NCI-H446 treated with DMSO at 0.1 percent for 48 hours (cell line): ENCODE measurements around the gene TTLL11.

Experiments used
- DNase-seq: peaks from one replicate; lab custom pipeline; 2025; lab: John Stamatoyannopoulos, UW

TTLL11 gene

DNA sequence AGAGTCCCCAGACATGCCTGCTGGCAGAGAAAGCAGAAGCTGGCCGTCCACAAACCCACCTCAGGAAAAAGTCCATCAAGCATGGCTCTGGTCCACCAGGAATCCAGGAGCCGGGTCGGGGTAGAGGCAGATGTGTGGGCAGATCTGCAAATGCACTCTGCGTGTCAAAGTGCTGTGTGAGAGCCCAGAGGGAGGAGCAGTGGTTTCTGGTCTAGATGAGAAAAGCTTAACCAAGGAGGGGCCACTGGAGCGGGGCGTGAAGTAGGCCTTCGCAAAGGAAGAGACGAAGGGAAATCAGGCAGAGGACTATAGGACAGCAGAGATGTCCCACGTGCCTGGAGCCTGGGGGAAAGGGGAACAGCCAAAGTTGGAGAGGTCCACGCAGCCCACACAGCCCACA lies 40.0 kb downstream of the TTLL11 start:
- no peak for DNase-seq

DNA sequence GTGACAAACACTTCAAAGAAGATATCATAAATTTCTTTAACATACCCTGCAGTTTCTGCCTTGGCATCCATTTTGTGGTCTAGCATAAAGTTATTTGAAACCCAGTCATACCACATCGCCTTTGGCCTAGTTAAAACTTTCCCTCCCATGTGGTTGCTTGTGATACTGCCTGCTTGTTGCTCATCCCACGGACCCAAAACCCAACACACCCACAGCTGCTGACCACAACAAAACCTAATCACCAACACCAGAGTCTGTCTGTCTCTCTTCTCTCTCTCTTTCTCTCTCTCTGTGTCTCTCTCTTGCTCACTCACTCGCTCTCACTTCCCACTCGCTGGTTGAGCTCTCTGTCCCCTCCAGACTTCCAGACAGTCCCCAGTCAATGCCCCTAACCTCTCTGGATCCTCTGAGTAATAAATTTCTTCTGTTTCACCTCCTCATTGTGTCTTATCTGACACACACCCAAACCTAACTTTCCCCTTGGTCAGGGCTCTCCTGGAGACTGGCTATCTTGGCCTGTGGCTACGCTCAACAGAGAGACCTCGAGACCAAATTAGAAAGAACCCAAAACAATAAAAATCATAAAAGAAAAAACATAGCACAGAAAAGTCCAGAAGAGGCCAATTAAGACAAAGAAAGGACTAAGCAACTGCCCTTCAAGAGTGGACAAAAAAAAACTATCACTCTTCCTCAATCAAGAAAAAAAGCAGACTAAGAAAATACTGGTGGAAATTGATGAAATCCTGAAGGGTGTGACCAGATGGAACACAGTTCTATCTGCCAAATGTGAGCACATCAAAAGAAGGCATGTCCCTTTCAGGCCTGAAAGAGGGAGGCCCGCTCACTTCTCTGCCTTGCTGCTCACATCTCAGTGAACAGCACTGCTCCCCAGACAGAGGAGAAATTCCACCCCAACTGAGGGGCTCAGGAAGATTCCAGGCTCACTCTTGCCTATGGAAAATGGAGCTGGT lies 41.5 kb downstream of the TTLL11 start:
- DNase-seq: no peak

DNA sequence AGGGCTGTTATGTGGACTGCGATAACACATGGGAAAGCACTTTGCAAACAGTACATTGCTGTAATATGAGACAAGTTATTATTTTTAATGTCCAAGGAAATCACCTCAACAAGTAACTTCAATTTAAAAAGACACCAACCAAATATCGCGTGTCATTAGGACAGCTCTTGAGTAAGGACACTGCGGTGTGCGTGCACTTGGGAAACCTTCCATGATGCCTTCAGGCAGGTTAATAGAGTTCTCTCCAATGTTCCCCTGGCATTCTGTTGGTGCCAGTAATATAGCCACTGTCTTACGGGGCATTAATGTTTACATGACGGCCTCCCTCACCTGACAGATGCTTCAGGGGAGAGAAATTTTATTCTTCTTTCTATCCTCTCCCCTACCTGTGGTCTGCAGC lies 42.9 kb downstream of the TTLL11 start:
- DNase-seq: no peak

DNA sequence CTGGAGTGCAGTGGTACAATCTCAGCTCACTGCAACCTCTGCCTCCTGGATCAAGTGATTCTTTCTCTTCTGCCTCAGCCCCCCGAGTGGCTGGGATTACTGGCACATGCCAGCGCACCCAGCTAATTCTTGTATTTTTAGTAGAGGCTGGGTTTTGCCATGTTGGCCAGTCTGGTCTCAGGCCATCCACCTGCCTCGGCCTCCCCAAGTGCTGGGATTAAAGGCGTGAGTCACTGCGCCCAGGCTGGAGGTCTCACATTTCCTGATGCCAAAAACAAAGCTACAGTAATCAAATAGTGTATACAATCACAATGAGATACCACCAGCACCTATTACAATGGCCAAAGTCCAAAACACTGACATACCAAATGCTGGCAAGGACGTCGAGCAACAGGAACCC lies 51.1 kb downstream of the TTLL11 start:
- no peak for DNase-seq

DNA sequence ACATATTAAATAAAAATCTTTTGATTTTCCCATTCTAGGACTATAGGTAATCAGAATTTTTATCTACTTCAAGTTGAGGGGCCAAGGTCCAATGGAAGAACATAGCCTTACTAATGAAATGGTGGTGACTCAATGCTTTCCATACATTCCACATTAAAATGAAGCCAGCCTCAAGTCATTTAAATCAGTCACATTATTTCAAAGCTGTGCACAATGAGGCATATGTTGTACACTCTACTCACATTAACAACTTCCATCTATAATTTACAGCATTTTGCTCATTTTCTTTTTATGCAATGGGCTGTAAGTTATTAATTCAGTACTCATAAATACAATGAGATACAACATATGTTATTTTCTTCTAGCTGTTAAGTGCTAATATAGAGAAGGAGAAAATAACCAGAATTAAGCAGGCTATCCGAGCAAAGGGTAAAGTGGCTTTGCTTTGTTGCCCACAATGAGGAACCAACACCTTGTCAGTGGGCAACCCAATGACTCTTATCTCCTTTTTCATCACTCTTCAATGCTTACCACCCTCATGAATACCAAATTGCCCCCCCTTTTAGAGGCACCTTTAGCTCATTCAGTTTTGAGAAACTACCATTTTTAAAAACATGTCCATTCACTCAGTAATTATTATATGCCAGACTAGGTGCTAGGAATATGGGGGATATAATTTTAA lies 52.4 kb downstream of the TTLL11 start:
- no peak for DNase-seq

DNA sequence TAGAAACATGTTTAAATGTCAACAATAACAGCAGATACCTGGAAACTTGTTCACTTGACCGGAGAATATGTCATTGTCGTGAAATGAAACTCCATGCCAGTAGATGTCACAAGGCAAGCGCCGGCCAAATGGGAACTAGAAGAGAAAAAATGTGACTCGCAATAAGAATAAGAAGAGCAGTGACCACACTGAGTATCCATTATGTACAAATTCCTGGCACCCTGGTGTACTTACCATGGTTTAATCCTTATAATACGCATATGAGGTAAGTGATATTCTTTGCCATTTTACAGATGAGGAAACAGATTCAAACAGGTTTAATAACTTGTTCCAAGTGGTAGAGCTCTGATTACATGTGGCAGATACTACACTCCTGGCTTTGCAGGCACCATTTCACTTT lies 53.9 kb downstream of the TTLL11 start:
- DNase-seq: no peak

DNA sequence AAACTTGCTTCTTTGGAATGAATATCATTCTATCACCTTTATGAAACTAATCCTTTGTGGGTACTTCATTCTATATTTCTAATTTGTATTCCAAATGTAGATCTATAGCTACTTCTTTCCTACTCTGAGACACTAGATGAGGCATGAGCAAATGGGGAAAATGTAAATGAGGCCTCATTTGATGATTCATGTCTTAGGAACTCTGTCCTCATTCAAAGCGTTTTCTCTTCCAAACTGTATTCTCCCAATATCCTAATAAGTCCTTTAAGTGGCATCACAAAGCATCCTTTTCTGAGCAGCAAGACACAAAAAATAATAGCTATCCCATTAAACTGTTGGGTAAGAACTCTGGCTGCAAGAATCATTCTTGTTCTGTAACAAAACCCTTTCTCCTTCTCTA lies 56.1 kb downstream of the TTLL11 start:
- DNase-seq: no peak

DNA sequence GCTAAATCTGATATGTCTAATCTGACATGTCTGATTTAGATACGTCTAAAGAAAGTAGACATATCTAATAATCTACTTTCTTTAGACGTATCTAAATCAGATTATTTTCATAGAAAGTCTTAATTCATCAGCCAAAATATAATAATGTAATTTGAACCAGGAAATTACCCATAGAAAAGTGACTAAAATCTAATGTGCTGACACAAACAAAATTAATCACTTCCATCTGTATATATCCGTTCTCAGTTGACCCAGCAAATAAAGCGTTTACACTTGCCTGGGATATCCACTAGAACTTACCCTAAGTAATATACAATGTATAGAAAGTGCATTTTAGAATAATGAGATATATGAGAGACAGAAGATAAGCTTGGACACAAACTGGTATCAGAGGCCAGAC lies 56.7 kb downstream of the TTLL11 start:
- no peak for DNase-seq

DNA sequence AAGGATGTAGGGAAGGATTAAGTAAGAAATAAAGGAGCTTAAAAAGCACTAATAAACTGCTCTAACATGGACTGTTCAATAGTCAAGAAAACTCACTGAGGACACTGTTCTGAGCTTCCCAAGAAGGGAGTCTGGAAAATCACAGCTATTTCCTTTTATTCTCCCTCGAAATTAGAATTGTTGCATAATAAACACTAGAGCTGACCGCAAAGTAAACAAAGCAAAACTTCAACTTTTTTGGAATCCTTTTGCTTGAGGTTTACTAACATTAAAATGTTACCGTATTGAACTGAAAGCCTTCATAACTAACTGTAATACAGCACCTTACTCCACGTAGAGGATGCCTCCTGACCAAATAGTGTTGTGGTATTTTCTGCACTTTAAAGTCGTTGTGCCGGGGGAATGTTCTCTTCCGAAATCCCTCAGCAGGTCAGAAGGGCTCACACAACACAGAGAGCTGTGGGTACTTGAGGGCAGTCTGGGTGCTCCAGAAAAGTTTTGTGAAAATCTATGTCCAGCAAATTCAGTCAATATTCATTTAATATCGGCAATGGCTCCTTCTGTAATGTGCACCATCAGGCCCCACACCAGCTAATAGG lies 59.2 kb downstream of the TTLL11 start:
- no peak for DNase-seq

DNA sequence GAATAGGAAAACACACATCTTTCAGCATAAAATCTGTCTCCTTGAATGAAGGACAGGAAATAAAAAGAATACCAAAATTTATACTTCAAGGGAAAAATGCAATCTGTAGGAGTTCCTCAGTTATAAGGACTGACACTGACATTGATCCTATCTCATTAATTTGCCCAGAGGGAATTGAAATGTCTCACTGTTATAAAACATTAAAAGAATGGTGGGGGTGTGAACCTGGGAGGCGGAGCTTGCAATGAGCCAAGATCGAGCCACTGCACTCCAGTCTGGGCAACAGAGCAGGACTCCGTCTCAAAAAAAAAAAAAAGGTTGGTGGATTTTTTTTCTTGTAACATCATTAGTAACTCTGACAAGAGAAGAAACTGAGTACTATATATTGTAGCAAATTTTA lies 60.8 kb downstream of the TTLL11 start:
- no peak for DNase-seq

DNA sequence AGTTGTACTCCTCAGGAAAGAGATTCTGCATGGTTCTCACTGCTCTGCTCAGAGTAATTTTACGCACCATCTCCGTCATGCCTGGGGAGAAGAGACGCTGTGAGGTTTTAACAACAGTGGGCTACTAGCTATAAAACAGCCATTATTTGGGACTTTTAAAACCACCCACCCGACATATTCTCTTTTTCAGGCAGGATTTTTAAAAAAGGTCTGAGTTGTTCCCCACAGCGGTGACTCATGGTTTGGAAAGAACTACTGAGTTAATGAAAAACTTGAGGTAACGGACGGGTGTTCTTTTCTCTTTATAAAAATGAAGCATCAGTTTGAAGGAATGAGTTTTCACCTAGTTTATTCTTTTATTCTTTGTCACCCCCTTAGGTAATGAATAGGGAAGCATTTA lies 61.3 kb downstream of the TTLL11 start:
- DNase-seq: no peak

DNA sequence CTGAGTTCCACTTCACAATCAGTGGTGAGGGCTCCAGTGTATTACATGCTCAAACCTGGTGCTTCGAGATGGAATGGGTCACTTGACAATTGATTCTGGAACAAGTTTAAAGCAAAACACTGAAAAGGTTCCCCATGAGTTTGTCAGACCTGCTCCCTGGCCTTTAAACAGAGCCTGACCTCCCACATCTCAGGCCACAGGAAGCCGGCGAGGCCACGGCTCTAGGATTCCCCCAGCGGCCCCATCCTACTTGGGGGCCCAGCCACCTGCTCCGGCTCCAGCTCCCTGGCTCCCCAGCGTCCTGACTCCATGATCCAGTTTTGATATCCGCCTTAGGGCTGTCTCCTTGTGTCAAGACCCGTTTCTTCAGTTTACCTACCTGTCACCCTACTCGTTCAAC lies 62.0 kb downstream of the TTLL11 start:
- no peak for DNase-seq

DNA sequence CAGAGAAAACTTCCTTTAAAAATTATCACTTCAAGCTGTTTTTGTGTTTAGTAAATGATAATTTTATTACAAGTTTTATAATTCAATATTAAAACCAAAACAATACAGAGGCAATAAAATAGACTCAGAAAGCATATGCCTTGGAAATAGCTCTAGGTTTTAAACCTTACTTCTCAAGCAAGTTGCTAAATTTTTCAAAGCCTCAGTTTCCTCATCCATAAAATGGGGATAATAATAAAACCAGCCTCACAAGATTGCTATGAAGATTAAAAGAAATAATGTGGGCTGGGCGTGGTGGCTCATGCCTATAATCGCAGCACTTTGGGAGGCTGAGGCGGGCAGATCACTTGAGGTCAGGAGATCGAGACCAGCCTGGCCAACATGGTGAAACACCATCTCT lies 62.8 kb downstream of the TTLL11 start:
- no peak for DNase-seq

DNA sequence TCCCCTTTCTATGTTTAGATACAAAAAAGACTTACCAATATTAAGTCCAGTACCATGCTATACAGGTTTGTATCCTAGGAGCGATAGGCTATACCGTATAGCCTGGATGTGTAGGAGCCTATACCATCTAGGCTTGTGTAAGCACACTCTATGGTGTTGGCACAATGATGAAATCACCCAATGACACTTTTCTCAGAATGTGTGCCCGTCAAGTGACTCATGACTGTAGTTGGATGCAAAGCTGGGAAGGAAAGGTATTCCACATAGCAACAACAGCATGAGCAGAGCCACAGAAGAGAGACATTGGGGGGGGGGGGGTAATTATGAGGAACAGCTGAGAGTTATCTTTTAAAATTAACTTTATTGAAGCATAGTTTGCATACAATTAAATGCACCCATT lies 63.2 kb downstream of the TTLL11 start:
- DNase-seq: no peak

DNA sequence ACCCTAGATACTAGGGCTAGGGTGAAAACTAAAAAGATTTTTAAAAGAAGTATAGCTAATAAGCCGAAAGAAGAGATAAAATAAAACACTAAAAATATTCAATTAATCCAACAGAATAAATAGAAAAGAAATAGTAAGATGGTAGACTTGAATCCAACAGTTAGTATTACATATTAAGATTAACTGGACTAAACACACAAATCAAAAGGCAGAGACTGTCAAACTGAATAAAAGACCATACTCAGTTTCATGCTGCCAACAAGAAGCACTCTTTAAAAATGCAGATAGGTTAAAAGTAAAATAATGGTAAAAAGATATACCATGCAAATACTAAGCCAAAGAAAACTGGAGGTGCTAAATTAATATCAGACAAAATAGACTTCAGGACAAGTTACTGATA lies 65.0 kb downstream of the TTLL11 start:
- DNase-seq: no peak

DNA sequence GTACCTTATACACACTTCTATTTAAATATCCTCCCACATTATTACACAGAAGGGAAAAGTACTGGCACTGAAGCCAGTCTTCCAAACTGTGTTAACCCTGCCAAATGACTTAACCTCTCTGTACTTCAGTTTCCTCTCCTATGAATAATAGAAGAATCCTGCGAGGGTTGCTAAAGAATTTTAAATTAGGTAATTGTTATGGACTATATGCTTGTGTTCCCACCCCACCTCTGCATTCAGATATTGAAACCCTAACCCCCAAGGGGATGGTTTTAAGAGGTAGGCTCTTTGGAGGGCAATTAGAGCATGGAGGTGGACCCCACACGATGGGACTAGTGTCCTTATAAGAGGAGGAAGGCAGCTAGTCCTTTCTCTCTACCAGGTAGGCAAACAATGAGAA lies 72.7 kb downstream of the TTLL11 start:
- no peak for DNase-seq

DNA sequence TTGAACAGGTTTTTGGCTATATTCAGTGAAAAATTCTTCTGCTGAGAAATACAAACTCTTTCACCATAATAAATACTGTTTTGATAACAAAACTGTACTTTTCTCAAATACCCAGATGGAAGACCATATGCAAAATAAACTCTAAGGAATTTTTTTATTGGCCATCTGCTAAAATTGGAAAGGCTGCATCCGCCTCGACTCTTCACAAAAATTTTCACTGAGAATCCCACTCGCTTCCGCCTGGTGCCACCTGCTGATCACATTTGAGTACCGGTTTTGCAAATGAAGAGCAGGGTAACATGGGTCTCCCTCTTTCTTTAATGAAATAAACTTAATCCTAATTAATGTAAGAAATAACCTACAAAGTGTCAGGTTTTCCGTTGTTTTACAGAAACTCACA lies 76.4 kb downstream of the TTLL11 start:
- DNase-seq: peak; percentile 12

DNA sequence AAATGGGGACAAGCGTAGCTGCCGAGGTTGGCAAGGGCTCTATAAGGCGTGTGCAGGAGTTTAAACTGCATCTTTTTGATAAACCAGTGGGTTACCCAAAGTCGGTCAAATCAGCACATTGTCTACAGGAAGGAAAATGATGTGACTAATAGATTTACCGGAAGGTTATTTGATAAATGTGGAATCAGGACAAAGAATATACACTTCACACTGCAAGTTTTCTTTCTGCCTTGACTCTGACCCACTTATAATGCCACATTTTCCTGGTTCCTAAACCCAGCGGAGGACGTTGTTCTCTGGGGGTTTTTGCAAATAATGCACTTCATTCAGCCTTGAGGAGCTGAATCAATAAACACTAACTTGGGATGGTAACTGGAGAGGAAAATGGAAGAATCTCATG lies 76.8 kb downstream of the TTLL11 start:
- no peak for DNase-seq

DNA sequence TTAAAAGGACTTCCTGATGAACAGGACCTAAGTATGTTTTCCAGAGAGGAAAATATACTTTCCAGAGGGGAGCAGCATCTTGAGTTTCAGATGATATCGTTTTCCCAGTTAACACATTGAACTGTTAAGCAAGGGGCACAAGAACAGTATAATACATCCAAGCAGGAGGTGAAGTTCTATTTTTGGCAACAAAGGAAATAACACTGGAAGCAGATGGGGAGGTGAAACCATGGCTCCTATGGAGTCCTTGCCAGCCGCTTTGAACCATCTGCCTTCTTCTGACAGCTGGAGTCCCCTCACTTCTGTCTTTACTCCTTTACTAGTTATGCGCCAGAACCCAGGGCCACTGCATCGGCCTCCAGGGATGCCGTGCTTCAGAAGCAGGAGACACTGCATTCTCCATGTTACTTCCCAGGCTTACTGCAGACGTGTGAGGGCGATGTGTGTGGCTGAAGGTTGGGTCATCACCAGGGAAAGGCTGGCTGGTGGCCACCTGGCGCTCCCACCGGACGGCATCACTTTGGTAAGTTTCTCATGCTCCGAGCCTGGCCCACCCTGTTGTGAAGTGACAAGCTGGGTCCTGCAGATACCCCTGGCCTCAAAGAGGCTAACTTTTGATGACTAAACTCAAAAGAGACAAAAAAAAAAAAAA lies 77.8 kb downstream of the TTLL11 start:
- DNase-seq: peak; percentile 52

DNA sequence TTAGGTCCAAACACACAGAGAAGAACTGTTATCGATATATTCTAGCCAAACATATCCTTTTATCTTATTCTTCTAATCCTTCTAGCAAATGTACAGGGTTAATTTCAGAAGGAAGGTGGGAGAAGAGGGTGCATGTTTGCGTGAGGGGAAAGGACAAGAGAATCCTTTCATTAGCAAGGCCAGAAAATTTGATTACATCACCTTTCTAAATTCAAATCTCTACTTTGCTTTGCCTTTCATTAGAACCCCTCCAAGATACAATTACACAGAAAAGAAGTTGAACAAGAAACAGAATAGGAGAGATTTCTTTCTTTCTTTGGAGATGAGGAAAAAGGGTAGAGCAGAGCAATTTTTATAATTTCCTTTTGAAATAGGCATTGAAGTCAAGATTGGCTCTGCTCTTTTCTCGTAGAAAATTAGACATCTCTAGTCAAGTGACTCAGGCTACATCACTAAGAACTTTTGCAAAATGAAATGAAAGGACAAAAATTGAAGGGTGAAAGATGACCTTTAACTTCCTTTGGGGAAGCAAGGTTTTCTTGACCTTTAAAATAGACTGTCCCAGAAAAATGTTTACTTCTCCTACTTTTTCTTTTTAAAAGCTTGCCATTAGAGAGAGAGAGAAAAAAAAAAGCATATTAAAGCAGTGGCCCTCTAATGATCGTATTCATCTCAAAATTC lies 81.2 kb downstream of the TTLL11 start:
- DNase-seq: no peak

DNA sequence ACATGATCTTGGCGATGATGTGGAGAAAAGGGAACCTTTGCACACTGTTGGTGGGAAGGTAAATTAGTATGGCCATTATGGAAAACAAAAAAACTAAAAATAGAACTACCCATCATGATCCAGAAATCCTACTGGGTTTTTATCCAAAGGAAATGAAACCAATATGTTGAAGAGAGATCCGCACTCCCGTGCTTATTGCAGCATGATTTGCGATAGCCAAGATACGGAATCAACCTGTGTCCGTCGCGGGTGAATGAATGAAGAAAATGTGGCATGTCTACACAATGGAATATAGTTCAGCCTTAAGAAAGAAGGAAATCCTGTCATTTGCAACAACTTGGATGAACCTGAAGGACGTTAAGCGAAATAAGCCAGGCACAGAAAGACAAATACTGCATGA lies 84.5 kb downstream of the TTLL11 start:
- DNase-seq: no peak

DNA sequence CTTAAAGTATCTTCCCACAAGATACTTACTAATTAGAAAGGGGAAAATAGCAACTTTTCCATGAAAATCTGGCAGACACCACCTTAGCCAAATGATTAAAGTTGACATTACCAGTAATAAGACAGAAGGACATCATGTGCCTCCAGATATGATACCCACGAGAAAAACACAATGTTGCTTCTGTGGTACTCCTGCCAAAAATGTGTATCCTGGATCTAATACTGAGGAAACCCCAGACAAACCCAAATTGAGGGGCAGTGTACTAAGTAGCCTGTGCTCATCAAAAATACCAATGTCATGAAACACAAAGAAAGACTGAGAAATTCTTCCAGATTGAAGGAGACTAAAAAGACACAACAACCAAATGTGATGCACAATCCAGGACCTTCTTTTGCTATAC lies 85.3 kb downstream of the TTLL11 start:
- DNase-seq: no peak
